ENCODE measurements around the gene F12. TPM values are rescaled to one million over a fixed set of nuclear protein-coding genes. Genes with fewer than 3 reads are reported as not detected.

The F12 gene
- total RNA-seq, 1 donor from 2014 or later, result 3.1 TPM

DNA sequence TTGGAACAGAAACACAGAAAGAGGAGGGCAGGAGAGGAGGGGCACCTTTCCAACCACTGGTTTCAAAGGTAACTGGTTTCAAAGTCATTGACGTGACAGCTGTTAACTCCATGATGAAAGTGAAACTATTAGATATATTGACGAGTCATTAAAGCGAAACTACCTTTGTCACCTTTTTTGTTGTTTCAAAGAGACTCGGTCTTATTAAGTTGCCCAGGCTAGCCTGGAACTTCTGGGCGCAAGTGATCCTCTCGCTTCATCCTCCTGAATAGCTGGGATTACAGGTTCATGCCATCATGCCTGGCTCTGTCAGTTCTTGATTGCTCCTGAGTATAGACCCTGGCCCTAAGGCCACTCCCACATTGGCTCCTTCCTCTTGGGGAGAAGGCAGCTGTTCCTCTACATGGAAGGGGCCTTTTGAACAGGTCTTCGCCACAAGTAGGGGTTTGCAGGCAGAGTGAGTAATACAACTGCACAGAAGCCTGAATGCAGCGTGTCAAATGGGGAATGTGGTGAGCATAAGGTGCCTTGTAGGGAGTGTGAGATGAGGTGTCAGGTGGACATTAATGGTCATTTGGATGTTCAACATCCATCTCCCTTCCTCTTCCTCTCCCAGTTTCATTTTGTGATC lies 3.4 kb upstream of the F12 start:
- no peak for DNase-seq (ENCODE audit: low read depth)

DNA sequence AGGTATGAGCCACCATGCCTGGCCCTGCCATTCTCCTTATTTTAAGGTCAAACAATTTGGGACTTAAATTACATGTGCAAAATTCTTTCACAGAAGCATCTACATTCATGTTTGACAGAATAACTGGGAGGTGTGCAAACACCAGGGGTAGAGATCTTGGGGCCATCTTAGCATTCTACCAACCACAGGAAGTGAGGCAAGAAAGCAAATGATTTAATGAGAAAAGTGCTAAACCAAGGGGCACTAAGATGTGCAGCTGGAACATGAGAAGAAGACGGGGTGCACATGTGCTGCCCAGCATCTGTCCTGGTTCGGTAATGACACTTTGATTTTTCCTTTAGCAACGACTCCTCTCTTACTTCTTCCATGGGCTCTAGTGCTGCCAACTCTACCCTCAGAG lies 1.2 kb upstream of the F12 start:
- no peak for DNase-seq (ENCODE audit: low read depth)

GRCh38 chr5:177405805-177406204 lies 3.6 kb downstream of the F12 start:
- DNase-seq (ENCODE audit: low read depth), result no peak

- DNase-seq (ENCODE audit: low read depth), result no peak
Measured at GRCh38 chr5:177405312-177405711, 4.1 kb downstream of the F12 start.

- no peak for DNase-seq (ENCODE audit: low read depth)
Measured at GRCh38 chr5:177404641-177405179, 4.7 kb downstream of the F12 start.

- peak; percentile 38 for DNase-seq (ENCODE audit: low read depth)
Measured at GRCh38 chr5:177403792-177404640, 5.3 kb downstream of the F12 start.

DNA sequence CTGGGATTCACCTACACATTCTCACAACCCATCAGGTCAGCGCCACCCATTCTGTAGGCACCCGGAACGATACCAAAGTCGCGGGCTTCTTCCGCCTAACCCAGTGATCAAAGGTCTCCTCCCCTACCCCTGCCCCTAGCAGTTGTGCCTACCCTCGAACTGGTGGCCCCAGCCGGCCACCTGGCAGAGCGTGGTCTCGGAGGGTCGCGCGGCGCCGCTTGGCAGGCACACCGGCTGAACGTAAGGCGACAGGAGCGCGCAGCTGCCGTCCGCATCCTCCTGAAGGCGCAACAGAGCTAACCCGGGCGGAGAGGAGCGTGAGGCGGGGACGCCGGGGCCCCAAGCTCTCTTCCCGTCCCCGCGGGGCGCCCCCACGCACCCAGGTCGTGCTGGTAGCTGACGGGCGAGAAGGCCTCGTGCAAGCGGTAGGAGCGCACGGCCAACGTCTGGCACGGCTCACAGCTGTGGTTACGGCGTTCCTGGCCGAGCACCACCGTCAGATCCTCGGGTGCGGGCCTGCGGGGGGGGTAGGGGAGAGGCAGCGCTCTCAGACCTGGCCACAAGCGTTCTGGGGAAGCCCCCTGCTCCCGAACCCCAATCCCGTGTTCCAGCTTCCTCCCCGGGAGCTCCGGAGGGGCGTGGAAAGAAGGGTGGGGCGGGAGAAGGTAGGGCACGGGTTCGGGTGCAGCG lies 6.1 kb downstream of the F12 start:
- DNase-seq (ENCODE audit: low read depth), result no peak

DNA sequence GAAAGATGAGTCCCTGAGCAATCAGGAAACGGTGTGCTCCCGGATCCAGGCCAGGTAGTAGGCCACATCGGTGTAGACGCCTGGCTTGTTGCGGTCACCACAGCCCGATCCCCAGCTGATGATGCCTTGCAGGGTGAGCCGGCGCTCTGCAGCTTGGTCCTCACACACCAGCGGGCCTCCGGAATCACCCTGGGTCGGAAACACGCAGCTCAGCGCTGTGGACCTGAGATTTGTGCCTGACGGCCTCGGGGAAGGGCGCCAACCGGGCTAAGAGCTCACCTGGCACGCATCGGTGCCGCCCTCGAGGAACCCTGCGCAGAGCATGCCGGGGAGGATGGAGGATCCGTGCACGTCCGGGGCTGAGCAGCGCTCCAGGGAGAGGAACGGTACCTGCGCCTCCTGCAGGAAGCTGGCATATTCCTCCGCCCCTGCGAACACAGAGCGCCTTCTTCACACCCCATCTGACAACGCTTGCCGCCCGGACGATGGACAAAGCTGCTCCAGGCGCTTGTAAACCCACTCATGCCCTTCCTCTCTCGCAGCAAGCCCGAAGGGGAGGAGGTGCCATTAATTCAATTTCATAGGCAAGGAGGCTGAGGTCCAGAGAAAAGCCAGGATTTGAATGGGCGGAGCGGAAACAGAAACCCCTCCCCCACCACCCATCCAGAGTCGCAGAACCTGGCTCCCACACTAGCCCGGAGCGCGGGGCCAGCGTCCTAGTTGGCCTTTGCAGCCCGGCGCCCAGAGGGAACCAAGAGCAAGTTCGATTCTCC lies 6.9 kb downstream of the F12 start:
- peak; percentile 65 for DNase-seq (ENCODE audit: low read depth)

DNA sequence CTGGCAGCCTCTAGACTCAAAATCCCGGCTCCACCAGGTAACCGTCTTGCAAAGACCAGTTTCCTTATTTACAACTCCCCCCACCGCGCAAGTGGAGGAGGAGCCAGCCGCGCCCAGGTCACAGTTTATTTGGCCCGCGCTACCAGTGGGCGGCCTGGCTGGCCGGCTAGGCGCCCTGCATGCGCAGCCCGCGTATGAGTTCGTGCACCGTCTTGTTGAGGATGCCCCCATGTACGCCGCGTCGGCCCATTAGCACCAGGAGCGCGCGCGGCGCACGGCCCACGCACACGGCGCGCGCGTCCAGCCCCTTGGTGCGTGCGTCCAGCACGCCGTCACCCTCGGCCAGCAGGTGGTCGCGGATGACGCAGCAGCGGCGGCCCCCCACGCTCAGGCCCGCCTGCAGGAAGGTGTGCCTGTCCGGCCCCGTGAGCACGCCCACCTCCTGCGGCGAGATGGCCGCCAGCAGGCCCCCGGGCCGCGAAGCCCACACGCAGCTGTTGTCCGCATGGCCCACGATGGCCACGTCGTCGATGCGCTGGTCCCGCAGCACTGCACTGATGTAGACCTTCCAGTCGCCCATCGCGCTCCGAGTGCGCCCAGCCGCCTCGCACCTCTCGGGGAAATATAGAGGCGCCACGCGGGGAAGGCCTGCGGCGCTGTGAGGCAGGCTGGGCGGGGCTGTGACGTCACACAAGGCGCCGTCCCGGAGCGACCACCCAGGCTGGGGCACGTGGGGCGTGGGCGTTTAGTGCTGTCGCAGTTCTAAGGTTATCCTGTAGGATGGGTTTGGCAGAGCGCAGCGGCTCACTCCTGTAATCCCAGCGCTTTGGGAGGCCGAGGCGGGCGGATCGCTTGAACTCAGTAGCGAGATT lies 9.1 kb downstream of the F12 start, which contains the start of gene PFN3:
TSS of gene PFN3 (minus strand) at position 665 of the 872 bp plus-strand sequence. CDS start at position 580, 85 bp downstream.
- no peak for DNase-seq (ENCODE audit: low read depth)

- DNase-seq (ENCODE audit: low read depth), result no peak
Measured at GRCh38 chr5:177397875-177398390, 11.4 kb downstream of the F12 start.

- no peak for DNase-seq (ENCODE audit: low read depth)
Measured at GRCh38 chr5:177396807-177397206, 12.6 kb downstream of the F12 start.

DNA sequence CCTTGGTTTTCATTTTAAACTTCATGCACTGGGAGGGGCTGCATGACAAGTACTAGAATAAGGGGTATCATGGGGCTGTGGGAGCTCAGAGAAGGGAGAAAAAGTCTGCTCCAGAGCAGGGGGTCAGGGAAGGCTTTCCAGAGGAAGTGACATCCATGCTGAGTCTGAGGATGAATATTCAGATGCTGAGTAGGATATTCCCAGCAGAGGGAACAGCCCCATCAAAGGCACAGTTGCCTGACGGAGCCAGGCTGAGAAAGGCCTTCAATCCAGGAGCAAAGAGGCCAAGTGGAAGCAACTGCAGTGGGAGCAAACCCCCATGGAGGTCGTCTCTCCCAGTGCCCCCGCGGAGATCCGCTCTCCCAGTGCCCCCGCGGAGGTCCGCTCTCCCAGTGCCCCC lies 13.3 kb downstream of the F12 start:
- DNase-seq (ENCODE audit: low read depth), result no peak

- no peak for DNase-seq (ENCODE audit: low read depth)
Measured at GRCh38 chr5:177393990-177394389, 15.4 kb downstream of the F12 start.

DNA sequence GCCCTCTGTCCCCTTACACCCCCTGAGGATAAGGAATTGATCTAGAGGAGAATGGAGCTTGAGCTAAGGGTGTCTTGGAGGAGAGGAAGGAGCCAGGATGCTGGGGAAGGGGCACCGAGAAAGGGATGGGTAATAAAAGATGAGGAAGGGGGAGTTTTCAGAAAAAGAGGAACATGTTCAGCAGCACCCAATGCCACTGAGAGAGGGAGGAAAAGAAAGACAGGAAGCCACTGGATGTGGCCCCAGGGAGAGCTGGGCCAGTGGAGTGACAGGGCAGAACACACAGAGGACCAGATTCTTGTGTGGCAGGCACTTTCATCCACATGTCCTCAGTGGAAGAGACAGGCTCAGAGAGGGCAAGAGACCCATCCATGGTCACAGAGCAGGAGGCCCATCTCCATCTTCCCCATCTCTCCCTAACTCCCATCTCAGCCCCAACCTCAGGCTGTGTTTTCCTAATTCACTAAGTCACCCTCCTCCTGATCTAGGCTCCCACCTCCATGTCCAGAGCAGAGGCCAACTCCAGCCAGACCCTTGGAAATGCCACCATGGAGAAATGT lies 16.1 kb downstream of the F12 start:
- no peak for DNase-seq (ENCODE audit: low read depth)

DNA sequence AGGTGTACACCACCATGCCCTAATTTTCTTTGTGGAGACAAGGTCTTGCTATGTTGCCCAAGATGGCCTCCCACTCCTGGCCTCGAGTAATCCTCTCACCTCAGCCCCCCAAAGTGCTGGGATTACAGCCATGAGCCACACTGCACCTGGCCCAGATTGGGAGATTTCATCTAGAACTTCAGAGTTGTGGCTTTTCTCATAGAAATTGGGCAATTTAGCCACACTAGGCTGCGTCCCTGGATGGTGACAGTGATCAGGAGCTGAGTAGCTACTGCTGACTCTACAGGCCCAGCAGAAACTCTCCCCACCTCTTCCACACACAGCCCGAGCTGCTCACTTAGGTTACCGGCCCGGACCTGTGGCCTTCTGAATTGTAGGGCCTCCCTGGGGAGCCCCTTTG lies 16.6 kb downstream of the F12 start:
- DNase-seq (ENCODE audit: low read depth), result no peak

DNA sequence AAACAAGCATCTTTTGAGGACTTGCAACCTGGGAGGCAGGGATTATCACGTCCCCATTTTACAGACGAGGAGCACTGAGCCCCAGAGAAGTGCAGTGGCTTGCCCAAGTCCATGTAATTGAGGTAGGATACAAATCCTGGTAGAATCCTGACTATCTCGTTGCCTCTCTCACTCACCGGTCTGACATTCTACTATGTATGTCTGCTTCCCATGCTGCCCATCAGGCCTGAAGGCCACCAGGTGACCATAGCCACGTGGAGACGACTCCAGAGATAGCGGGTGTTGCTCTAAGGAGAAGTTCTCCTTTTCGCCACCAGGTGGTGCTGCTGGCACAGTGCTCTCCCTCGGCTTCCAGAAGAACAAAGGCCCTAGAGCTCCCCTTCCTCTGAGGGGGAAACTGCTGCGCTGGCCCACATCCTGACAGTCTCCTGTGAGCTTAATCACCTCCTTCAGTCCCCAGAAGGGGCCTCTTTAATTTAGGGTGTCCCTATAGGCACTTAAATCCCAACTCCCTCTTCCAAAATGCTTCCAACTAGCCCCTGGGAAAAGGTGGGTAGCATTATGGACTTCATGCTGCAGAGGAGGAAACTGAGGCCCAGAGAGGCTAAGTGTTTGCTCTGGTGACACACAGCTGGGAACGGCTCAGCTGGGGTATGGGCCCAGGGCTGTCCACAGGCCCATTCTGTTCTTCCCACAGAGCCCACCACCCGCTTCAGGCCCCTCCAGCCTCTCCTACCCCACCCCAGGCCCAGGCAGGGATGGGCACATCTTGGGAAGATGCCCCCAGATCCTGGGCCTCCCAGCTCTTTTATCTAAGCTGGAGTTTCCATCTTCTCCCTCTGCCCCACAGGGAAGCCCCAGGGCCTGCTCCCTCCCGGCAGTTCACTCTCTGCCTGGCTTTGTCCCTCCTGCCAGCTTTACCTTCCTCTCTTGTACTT lies 18.7 kb downstream of the F12 start:
- peak; percentile 73 for DNase-seq (ENCODE audit: low read depth)

DNA sequence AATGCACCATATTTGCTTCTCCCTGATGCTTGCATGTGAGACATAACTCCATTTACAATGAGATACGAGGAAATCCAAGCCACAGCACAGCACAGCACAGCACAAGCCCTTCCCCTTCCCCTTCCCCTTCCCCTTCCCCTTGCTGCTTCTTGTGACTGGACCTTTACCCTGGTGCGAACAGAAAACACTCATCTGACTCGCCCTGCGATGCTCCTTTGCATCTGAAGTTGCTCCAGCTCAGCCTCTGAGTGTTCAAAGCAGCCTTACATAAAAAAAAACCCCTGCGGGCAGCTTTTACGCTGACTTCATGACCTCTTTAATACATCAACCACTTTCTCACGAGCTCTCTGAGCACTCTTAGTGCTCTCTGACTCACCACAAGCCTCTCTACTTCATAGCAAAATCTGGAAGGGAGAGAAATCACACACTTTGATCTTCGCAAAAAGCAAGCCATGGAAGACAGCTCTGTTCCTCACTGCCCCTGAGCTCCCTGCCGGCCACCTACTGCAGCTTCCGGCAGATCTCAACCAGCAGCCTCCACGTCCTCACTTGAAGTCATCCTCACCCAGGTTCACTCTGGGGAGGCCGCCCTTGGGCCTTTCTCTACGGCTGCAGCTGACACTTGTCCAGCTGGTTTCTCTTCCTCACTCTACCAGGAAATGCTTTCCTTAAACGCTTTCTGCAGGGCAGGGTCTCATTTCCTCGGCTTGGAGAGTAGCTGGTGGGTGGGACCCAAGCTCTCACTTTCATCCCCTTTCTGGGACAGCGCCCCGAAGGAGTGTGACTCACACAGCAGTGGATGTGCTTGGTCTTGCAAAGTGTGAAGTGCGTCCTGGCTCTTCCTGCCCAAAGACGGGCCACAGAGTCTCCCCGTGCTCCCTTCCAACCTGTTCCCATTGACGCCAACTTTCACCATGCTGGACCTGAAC lies 19.9 kb downstream of the F12 start:
- peak; percentile 97 for DNase-seq (ENCODE audit: low read depth)

Data from renal cortical epithelial cell (primary cell).